H1 (cell line): ENCODE measurements around the gene RAG2. TPM values are rescaled to one million over a fixed set of nuclear protein-coding genes. Genes with fewer than 3 reads are reported as not detected.

ENCODE experiments used
- CTCF ChIA-PET: fragments of 300-600 bp; sonication (Branson Sonifier 250); formaldehyde crosslinking; loops from one replicate; lab custom pipeline; 2021; ENCODE audit not compliant: partially characterized antibody; lab: Charles Lee
- POLR2A ChIA-PET: fragments of 300-600 bp; sonication (Branson Sonifier 250); formaldehyde crosslinking; loops from one replicate; lab custom pipeline; 2021; ENCODE audit warnings: inconsistent platforms; ENCODE audit not compliant: partially characterized antibody; lab: Charles Lee
- DNase-seq, 2 experiments: peaks; one replicate each; pipeline versions ENCODE4 v3.0.0 to v3.0.0-alpha.2; 2010 to 2022; ENCODE audit warnings: low spot score in 2 of 2, low read depth in 1 of 2, mixed read lengths in 1 of 2
- FAIRE-seq: peaks from 2 replicates; lab custom pipeline; 2011; peaks lifted over from hg19 to GRCh38; lab: Jason Lieb, UNC
- H2AFZ ChIP-seq: 2 replicates; pipeline ENCODE4 v1.8.1; 2012; ENCODE audit warnings: low read length, inconsistent platforms
- H2AK5ac ChIP-seq: 2 replicates; pipeline ENCODE4 v1.6.1; 2013; ENCODE audit warnings: low read depth, low read length
- H2BK120ac ChIP-seq: replicated peaks from 2 replicates; pipeline ENCODE3; 2013; ENCODE audit warnings: low read depth, low read length, inconsistent platforms
- H2BK12ac ChIP-seq: 2 replicates; pipeline ENCODE4 v1.6.1; 2013; ENCODE audit warnings: low read depth, low read length
- H2BK15ac ChIP-seq: 2 replicates; pipeline ENCODE4 v1.6.1; 2013; ENCODE audit warnings: low read length
- H2BK20ac ChIP-seq: 2 replicates; pipeline ENCODE4 v1.6.1; 2013; ENCODE audit warnings: low read length
- H2BK5ac ChIP-seq: 2 replicates; pipeline ENCODE4 v1.6.1; 2013; ENCODE audit warnings: low read depth, low read length
- H3K14ac ChIP-seq: 2 replicates; pipeline ENCODE4 v1.6.1; 2013; ENCODE audit warnings: inconsistent platforms; ENCODE audit not compliant: insufficient read length
- H3K18ac ChIP-seq: 2 replicates; pipeline ENCODE4 v1.6.1; 2013; ENCODE audit warnings: low read length; ENCODE audit errors: extremely low read depth
- H3K23ac ChIP-seq: 2 replicates; pipeline ENCODE4 v1.6.1; 2013; ENCODE audit warnings: inconsistent platforms; ENCODE audit not compliant: insufficient read length
- H3K23me2 ChIP-seq: 2 replicates; pipeline ENCODE4 v1.6.1; 2013; ENCODE audit warnings: low read depth, low read length
- H3K27ac ChIP-seq: 2 replicates; pipeline ENCODE4 v1.6.1; 2011; ENCODE audit warnings: low read depth, low read length, inconsistent platforms
- H3K27me3 ChIP-seq, 4 experiments: replicated peaks in 1 of 4; 1 replicate in 1 of 4; 2 replicates in 3 of 4; pipeline versions ENCODE4 v1.6.1 to v1.8.1; 2011 to 2013; ENCODE audit warnings: low read length in 3 of 4, mild to moderate bottlenecking in 3 of 4, inconsistent platforms in 2 of 4, mixed read lengths in 2 of 4, moderate library complexity in 1 of 4; ENCODE audit not compliant: control insufficient read depth in 3 of 4, insufficient read depth in 3 of 4; ENCODE audit errors: extremely low read depth in 1 of 4
- H3K36me3 ChIP-seq, 4 experiments: 2 replicates each; pipeline versions ENCODE4 v1.6.1 to v1.8.1; 2011 to 2013; ENCODE audit warnings: mild to moderate bottlenecking in 4 of 4, low read length in 3 of 4, moderate library complexity in 2 of 4, control low read depth in 1 of 4, inconsistent platforms in 1 of 4; ENCODE audit not compliant: insufficient read depth in 4 of 4, control insufficient read depth in 2 of 4
- H3K4ac ChIP-seq: replicated peaks from 2 replicates; pipeline ENCODE3; 2013; ENCODE audit warnings: low read length, low read depth, mixed read lengths, inconsistent platforms; ENCODE audit not compliant: insufficient read length
- H3K4me1 ChIP-seq, 4 experiments: replicated peaks in 1 of 4; 1 replicate in 1 of 4; 2 replicates in 3 of 4; pipeline versions ENCODE4 v1.6.1 to v1.8.1; 2011 to 2013; ENCODE audit warnings: low read length in 3 of 4, inconsistent platforms in 2 of 4, mixed read lengths in 1 of 4; ENCODE audit not compliant: insufficient read depth in 4 of 4, control insufficient read depth in 3 of 4
- H3K4me2 ChIP-seq, 2 experiments: 2 replicates each; pipeline versions ENCODE4 v1.6.1 to v1.8.1; 2011 to 2013; ENCODE audit warnings: low read depth in 2 of 2, low read length in 2 of 2, control low read depth in 1 of 2, inconsistent platforms in 1 of 2, mild to moderate bottlenecking in 1 of 2; ENCODE audit not compliant: insufficient read depth in 1 of 2
- H3K4me3 ChIP-seq, 4 experiments: fragments of 200-600, 300-600 bp in 1 of 4; sonication (generic), shearing (Covaris generic), sonication (Bioruptor Twin) in 1 of 4; 2 replicates each; pipeline versions ENCODE4 v1.5.1 to v1.8.1; 2011 to 2016; ENCODE audit warnings: low read length in 4 of 4, low read depth in 3 of 4, control low read depth in 2 of 4, inconsistent platforms in 2 of 4, mild to moderate bottlenecking in 2 of 4, mixed read lengths in 1 of 4, moderate library complexity in 1 of 4; ENCODE audit not compliant: insufficient read depth in 2 of 4; ENCODE audit errors: extremely low read depth in 1 of 4
- H3K56ac ChIP-seq: replicated peaks from 2 replicates; pipeline ENCODE3; 2013; ENCODE audit warnings: low read depth, mild to moderate bottlenecking, mixed read lengths, low read length, inconsistent platforms; ENCODE audit not compliant: insufficient read length
- H3K79me1 ChIP-seq: 2 replicates; pipeline ENCODE4 v1.6.1; 2013; ENCODE audit warnings: low read depth, low read length, control low read depth
- H3K79me2 ChIP-seq, 2 experiments: 2 replicates each; pipeline versions ENCODE4 v1.6.1 to v1.8.1; 2012 to 2013; ENCODE audit warnings: low read length in 2 of 2, mild to moderate bottlenecking in 2 of 2, inconsistent platforms in 1 of 2; ENCODE audit not compliant: insufficient read depth in 2 of 2, control insufficient read depth in 1 of 2
- H3K9ac ChIP-seq, 4 experiments: replicated peaks in 1 of 4; 1 replicate in 1 of 4; 2 replicates in 3 of 4; pipeline versions ENCODE4 v1.6.1 to v1.8.1; 2011 to 2013; ENCODE audit warnings: low read depth in 3 of 4, low read length in 3 of 4, control low read depth in 2 of 4, mild to moderate bottlenecking in 2 of 4, moderate library complexity in 2 of 4, inconsistent platforms in 1 of 4; ENCODE audit errors: extremely low read depth in 1 of 4
- H3K9me3 ChIP-seq, 2 experiments: 2 replicates each; pipeline versions ENCODE4 v1.6.1 to v1.8.1; 2012 to 2013; ENCODE audit warnings: mild to moderate bottlenecking in 2 of 2, moderate library complexity in 2 of 2, control low read depth in 1 of 2, inconsistent platforms in 1 of 2, low read depth in 1 of 2, low read length in 1 of 2, mixed read lengths in 1 of 2; ENCODE audit not compliant: insufficient read depth in 2 of 2
- H4K20me1 ChIP-seq, 2 experiments: replicated peaks in 1 of 2; 2 replicates each; pipeline versions ENCODE3 to v1.8.1; 2011 to 2013; ENCODE audit warnings: inconsistent platforms in 2 of 2, low read length in 2 of 2, mild to moderate bottlenecking in 1 of 2; ENCODE audit not compliant: insufficient read depth in 2 of 2, control insufficient read depth in 1 of 2
- H4K5ac ChIP-seq: 2 replicates; pipeline ENCODE4 v1.6.1; 2013; ENCODE audit warnings: low read length, low read depth, mixed read lengths, inconsistent platforms; ENCODE audit not compliant: insufficient read length
- H4K8ac ChIP-seq: 2 replicates; pipeline ENCODE4 v1.8.0; 2013; ENCODE audit warnings: mild to moderate bottlenecking, moderate library complexity, low read length, inconsistent platforms; ENCODE audit not compliant: insufficient read depth; ENCODE audit errors: extremely low read depth
- H4K91ac ChIP-seq: replicated peaks from 2 replicates; pipeline ENCODE3; 2013; ENCODE audit warnings: low read length, mixed read lengths, inconsistent platforms; ENCODE audit not compliant: insufficient read length
- CBX8 ChIP-seq: fragments of 300-800, 300-1000 bp; sonication (generic); IDR thresholded peaks from 2 replicates; pipeline ENCODE4 v1.7.1; 2016; ENCODE audit warnings: low read depth, low read length, borderline replicate concordance
- EP300 ChIP-seq, 2 experiments: IDR thresholded peaks; 1 replicate in 1 of 2; 2 replicates in 1 of 2; pipeline ENCODE4 v1.6.1; 2011 to 2012; ENCODE audit warnings: low read depth in 2 of 2, low read length in 2 of 2, mild to moderate bottlenecking in 2 of 2, borderline replicate concordance in 1 of 2, inconsistent platforms in 1 of 2, moderate library complexity in 1 of 2
- KDM1A ChIP-seq: fragments of 200-600, 300-600 bp; sonication (generic); IDR thresholded peaks from 2 replicates; pipeline ENCODE4 v1.7.1; 2016; ENCODE audit warnings: mild to moderate bottlenecking, low read length, borderline replicate concordance
- RBBP5 ChIP-seq: IDR thresholded peaks from 2 replicates; pipeline ENCODE4 v1.7.1; 2012; ENCODE audit warnings: low read depth, mild to moderate bottlenecking, inconsistent platforms, low read length, moderate library complexity, borderline replicate concordance
- SIN3A ChIP-seq, 2 experiments: IDR thresholded peaks in 1 of 2; conservative IDR thresholded peaks in 1 of 2; 2 replicates each; pipeline ENCODE4 v1.6.1; 2011 to 2012; ENCODE audit warnings: low read length in 2 of 2, improper control_type of control experiment in 1 of 2, low read depth in 1 of 2, mild to moderate bottlenecking in 1 of 2
- polyA plus RNA-seq, 7 experiments: library from polyadenylated mRNA; depleted of rRNA in 3 of 7; stranded (reverse) in 5 of 7; unstranded in 2 of 7; fragments of >200 nt in 5 of 7; fragments of 200-250 nt in 2 of 7; gene quantifications; 1 replicate in 5 of 7; 2 replicates in 1 of 7; 4 replicates in 1 of 7; pipeline versions ENCODE4 v1.2.1 to v1.2.3, GENCODE V29; 2011 to 2013; ENCODE audit warnings: missing spikeins in 2 of 7, mixed read lengths in 2 of 7
- total RNA-seq: library from RNA; stranded (reverse); fragmentation: NEBNext Ultra II Directional; extraction: Animal tissue kit (Norgen Biotek cat#: 25700); gene quantifications from 2 replicates; pipeline ENCODE4 v1.2.1, GENCODE V29; 2021
- TF ChIP-seq, protein P1 (sequence below): IDR thresholded peaks from 2 replicates; pipeline ENCODE4 v1.6.1; 2011; ENCODE audit warnings: low read depth, mild to moderate bottlenecking, low read length; ENCODE audit not compliant: insufficient read depth
- TF ChIP-seq, protein P2 (sequence below): IDR thresholded peaks from 2 replicates; pipeline ENCODE4 v1.6.1; 2012; ENCODE audit warnings: inconsistent platforms

RAG2 gene
- total and polyA plus RNA-seq, 2 of the 8 experiments (the other 6 are each of a cell fraction or from before 2014, with no cell fraction given): not detected

DNA sequence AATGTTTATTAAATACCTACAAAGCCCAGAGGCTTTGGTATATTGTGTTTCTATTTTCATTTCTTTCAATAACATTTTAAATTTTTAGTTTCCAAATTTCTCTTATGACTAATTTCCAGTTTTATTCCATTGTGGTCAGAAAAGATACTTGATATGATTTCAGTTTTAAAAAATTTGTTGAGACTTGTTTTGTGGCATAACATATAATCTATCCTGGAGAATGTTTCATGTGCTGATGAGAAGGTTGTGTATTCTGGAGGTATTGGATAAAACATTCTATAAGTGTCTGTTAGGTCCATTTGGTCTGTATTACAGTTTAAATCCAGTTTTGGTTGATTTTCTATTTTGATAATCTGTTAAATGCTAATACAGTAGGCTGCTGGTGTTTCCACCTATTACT is 40.0 kb downstream of the RAG2 start:
- CTCF ChIA-PET: no interaction called here
- Histone ChIP-seq H2BK15ac (no peak overlapping the region), H3K23ac (no peak overlapping the region), H2AK5ac (no peak overlapping the region), H3K18ac (no peak overlapping the region), H4K5ac (no peak overlapping the region), H3K9ac (no peak overlapping the region), H3K9me3 (peaks cover 0 to 3% of the 10 kb centered on the region in 2 experiments; a peak in 1 of 4 replicates), H3K56ac (no peak overlapping the region), H2BK12ac (no peak overlapping the region), H2BK120ac (no peak overlapping the region), H2AFZ (no peak overlapping the region), H3K4ac (no peak overlapping the region), H3K79me2 (no peaks in the 10 kb centered on the region), H4K91ac (no peak overlapping the region), H2BK5ac (no peak overlapping the region), H3K27me3 (no peaks in the 10 kb centered on the region), H4K8ac (no peak overlapping the region), H4K20me1 (no peaks in the 10 kb centered on the region), H3K4me2 (no peak overlapping the region), H2BK20ac (no peak overlapping the region)
- DNase-seq: no peak
- TF ChIP-seq EP300 (IDR thresholded peaks at IDR 0.05; ENCODE audit: borderline replicate concordance in 1 of 2, low read depth in 2 of 2, low read length in 2 of 2) (no peak), KDM1A (no peak), SIN3A (conservative IDR thresholded peaks at IDR 0.05 in 1 of 2, IDR thresholded peaks at IDR 0.05 in 1 of 2; ENCODE audit: low read depth in 1 of 2, low read length in 2 of 2) (no peak), RBBP5 (no peak), CBX8 (no peak)
- TF ChIP-seq, protein P1, sequence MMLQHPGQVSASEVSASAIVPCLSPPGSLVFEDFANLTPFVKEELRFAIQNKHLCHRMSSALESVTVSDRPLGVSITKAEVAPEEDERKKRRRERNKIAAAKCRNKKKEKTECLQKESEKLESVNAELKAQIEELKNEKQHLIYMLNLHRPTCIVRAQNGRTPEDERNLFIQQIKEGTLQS: no peak
- TF ChIP-seq, protein P2, sequence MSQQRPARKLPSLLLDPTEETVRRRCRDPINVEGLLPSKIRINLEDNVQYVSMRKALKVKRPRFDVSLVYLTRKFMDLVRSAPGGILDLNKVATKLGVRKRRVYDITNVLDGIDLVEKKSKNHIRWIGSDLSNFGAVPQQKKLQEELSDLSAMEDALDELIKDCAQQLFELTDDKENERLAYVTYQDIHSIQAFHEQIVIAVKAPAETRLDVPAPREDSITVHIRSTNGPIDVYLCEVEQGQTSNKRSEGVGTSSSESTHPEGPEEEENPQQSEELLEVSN: no peak
- TF ChIP-seq, all 59 proteins: peak for 0
- POLR2A ChIA-PET: no interaction called here
- Histone ChIP-seq H3K4me3 (no peak overlapping the region), H3K36me3 (no peaks in the 10 kb centered on the region; a peak in 1 of 8 replicates), H3K27ac (no peak overlapping the region), H3K14ac (no peak overlapping the region), H3K23me2 (no peaks in the 10 kb centered on the region), H3K79me1 (no peaks in the 10 kb centered on the region), H3K4me1 (no peaks in the 10 kb centered on the region)
- FAIRE-seq: no peak
